Stimulated activated naive CD8-positive, alpha-beta T cell treated with anti-CD3 and anti-CD28 coated beads, Interleukin-15, Interleukin-2, amounts not matched to agents 100 ng/mL and 50 ng/mL, for 24 hours (primary cell): ENCODE results near the gene TPH1.
A peak's percentile ranks its signal among the peaks of the same experiment; 100 is the strongest.

Experiments
- H3K27ac Mint-ChIP-seq: one replicate; pipeline ENCODE4 v1.8.0; 2021; ENCODE audit warnings: mild to moderate bottlenecking, mixed read lengths
- H3K27me3 Mint-ChIP-seq: one replicate; pipeline ENCODE4 v1.8.0; 2021; ENCODE audit warnings: mixed read lengths
- H3K36me3 Mint-ChIP-seq: one replicate; pipeline ENCODE4 v1.8.0; 2021; ENCODE audit warnings: low read depth, mixed read lengths
- H3K4me1 Mint-ChIP-seq: one replicate; pipeline ENCODE4 v1.8.0; 2021; ENCODE audit warnings: low read depth, mixed read lengths
- H3K4me3 Mint-ChIP-seq: one replicate; pipeline ENCODE4 v1.8.0; 2021; ENCODE audit warnings: mild to moderate bottlenecking, mixed read lengths
- H3K9me3 Mint-ChIP-seq: one replicate; pipeline ENCODE4 v1.8.0; 2021; ENCODE audit warnings: mixed read lengths

Gene TPH1

GRCh38 chr11:18063125-18063524 is 17.1 kb upstream of the TPH1 start:
- no peaks in the 10 kb centered on the region for H3K27me3 Mint-ChIP-seq
- H3K27ac Mint-ChIP-seq: no peak overlapping the region
- H3K9me3 Mint-ChIP-seq: no peaks in the 10 kb centered on the region
- no peaks in the 10 kb centered on the region for H3K4me1 Mint-ChIP-seq
- no peaks in the 10 kb centered on the region for H3K36me3 Mint-ChIP-seq
- H3K4me3 Mint-ChIP-seq: no peak overlapping the region

DNA sequence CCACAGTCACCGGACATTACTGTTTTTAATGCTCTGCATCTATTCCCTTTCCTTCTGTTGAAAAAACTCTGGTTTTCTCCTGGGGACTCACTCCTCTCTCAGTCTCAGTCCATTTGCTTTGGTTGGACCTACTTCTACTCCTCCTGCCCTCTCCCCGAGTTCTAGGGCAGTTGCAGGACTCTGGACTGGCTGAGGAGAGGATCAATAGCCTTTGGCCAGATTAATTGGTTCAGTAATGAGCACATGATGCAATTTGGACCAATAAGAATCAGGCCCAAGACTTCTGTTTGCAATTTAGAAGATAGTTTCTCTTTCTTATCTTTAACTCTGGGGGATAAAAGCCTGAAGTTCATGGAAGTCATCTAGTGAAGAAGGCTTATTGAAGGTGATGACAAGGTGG is 15.3 kb upstream of the TPH1 start:
- no peak overlapping the region for H3K27ac Mint-ChIP-seq
- H3K9me3 Mint-ChIP-seq: no peaks in the 10 kb centered on the region
- no peaks in the 10 kb centered on the region for H3K36me3 Mint-ChIP-seq
- H3K4me3 Mint-ChIP-seq: no peak overlapping the region
- no peaks in the 10 kb centered on the region for H3K4me1 Mint-ChIP-seq
- H3K27me3 Mint-ChIP-seq: no peaks in the 10 kb centered on the region

DNA sequence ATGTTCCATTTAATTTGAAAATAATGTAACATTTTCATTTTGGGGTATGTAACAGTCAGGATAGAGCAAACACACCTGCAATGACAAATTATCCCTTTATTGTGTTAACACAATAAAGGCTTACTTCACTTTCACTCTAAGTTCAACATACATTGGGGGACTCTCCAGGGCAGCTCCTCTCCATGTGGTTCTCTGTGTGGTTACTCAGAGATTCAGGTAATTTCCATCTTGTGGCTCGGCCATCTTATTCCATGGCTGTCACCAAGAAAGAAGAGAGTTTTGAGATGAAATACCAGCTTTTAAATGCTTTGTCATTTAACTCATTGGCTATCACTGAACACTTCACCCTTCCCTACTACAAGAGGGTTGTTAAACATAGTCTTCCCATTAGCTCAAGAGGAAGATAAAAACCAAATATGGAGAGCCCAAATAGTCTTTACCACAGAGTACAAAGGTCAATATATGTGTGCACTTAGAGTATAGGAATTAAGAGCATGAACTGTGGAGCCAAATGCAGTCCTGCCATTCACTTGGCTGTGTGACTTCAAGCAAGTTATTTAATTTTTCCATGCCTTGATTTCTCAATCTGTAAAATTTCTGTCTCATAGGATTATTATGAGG is 10.6 kb upstream of the TPH1 start:
- no peaks in the 10 kb centered on the region for H3K36me3 Mint-ChIP-seq
- H3K4me3 Mint-ChIP-seq: no peak overlapping the region
- no peaks in the 10 kb centered on the region for H3K9me3 Mint-ChIP-seq
- H3K27ac Mint-ChIP-seq: no peak overlapping the region
- no peaks in the 10 kb centered on the region for H3K27me3 Mint-ChIP-seq
- no peaks in the 10 kb centered on the region for H3K4me1 Mint-ChIP-seq

- no peaks in the 10 kb centered on the region for H3K9me3 Mint-ChIP-seq
- H3K4me3 Mint-ChIP-seq: no peak overlapping the region
- H3K27ac Mint-ChIP-seq: no peak overlapping the region
- H3K27me3 Mint-ChIP-seq: no peaks in the 10 kb centered on the region
- H3K36me3 Mint-ChIP-seq: no peaks in the 10 kb centered on the region
- H3K4me1 Mint-ChIP-seq: no peaks in the 10 kb centered on the region
These were observed 8.5 kb upstream of the TPH1 start for GRCh38 chr11:18054511-18055103.

DNA sequence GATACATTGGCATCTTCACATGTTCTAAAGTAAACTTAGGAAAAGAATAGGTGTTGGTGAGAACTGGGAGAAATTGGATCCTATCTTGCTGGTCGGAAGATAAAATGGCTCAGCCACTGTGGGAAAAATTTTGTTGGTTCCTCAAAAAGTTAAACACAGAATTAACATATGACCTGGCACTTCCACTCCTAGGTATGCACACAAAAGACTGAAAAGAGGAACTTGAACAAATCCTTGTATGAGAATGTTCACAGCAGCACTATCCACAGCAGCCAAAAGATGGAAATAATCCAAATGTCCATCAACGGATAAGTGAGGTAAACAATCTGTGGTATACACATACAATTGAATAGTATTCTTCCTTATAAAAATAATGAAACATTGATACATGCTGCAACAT is 4.8 kb upstream of the TPH1 start:
- peaks cover 6% of the 10 kb centered on the region for H3K9me3 Mint-ChIP-seq
- H3K4me3 Mint-ChIP-seq: no peak overlapping the region
- no peak overlapping the region for H3K27ac Mint-ChIP-seq
- H3K4me1 Mint-ChIP-seq: no peaks in the 10 kb centered on the region
- no peaks in the 10 kb centered on the region for H3K36me3 Mint-ChIP-seq
- H3K27me3 Mint-ChIP-seq: peaks cover 22% of the 10 kb centered on the region

DNA sequence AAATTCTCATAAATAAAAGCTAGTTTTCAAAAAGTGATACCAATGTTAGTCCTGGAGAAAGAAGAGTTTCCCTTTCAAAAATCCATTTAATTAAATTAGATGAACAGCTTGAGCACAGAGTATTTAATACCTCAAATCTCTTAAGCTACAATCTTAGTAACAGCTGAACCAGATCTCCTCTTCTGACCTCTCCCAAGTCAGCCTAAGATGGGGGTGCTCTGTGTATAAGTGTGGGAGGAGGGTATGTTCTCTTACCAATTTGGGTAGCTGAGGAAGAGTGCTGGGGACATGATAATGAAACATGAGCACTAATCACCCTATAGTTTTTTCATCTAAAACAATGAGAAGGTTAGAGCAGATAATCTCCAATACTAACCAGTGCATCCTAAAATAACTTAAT is 9.6 kb downstream of the TPH1 start:
- Mint-ChIP-seq H3K4me1 (no peaks in the 10 kb centered on the region), H3K36me3 (no peaks in the 10 kb centered on the region), H3K27ac (no peak overlapping the region), H3K9me3 (no peaks in the 10 kb centered on the region), H3K4me3 (no peak overlapping the region), H3K27me3 (no peaks in the 10 kb centered on the region)

- Mint-ChIP-seq H3K27ac (no peak overlapping the region), H3K4me3 (no peak overlapping the region), H3K9me3 (no peaks in the 10 kb centered on the region), H3K27me3 (no peaks in the 10 kb centered on the region), H3K36me3 (no peaks in the 10 kb centered on the region), H3K4me1 (no peaks in the 10 kb centered on the region)
These were observed 18.6 kb downstream of the TPH1 start for GRCh38 chr11:18027475-18027874.

- H3K4me3 Mint-ChIP-seq: no peak overlapping the region
- no peaks in the 10 kb centered on the region for H3K4me1 Mint-ChIP-seq
- H3K36me3 Mint-ChIP-seq: no peaks in the 10 kb centered on the region
- no peaks in the 10 kb centered on the region for H3K27me3 Mint-ChIP-seq
- H3K27ac Mint-ChIP-seq: no peak overlapping the region
- no peaks in the 10 kb centered on the region for H3K9me3 Mint-ChIP-seq
These were observed 23.6 kb downstream of the TPH1 start for GRCh38 chr11:18022419-18022818.

- no peak overlapping the region for H3K27ac Mint-ChIP-seq
These were observed 26.4 kb downstream of the TPH1 start for GRCh38 chr11:18019650-18020049.

DNA sequence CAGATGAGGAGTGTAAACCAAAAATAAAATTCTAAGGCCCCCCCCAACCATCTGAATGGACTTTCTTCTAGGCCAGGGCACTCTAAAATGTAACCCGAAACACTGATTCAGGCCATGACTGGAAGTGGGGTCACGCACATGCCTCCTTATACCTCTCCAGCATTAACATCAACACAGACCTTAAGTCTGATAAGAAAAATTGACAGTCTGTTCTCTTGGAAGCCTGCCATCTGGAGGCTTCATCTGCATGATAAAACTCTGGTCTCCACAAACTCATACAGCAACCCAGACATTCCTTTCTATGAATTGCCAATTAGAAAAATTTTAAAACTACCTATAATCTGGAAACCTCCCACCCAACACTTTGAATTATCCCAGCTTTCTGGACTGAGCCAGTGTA is 29.3 kb downstream of the TPH1 start:
- Mint-ChIP-seq H3K27me3 (no peaks in the 10 kb centered on the region), H3K9me3 (no peaks in the 10 kb centered on the region), H3K36me3 (no peaks in the 10 kb centered on the region), H3K27ac (no peak overlapping the region), H3K4me3 (no peak overlapping the region), H3K4me1 (peaks cover 29% of the 10 kb centered on the region)

More at GRCh38 chr11:18019650-18020049, 26.4 kb downstream of the TPH1 start:
- H3K36me3 Mint-ChIP-seq: no peaks in the 10 kb centered on the region
- no peaks in the 10 kb centered on the region for H3K27me3 Mint-ChIP-seq
- H3K9me3 Mint-ChIP-seq: no peaks in the 10 kb centered on the region
- no peak overlapping the region for H3K4me3 Mint-ChIP-seq
- peaks cover 9% of the 10 kb centered on the region for H3K4me1 Mint-ChIP-seq

- Mint-ChIP-seq H3K4me3 (peak overlapping the region; percentile 61), H3K9me3 (no peaks in the 10 kb centered on the region), H3K27me3 (no peaks in the 10 kb centered on the region), H3K27ac (peak overlapping the region; percentile 43), H3K36me3 (no peaks in the 10 kb centered on the region), H3K4me1 (peaks cover 42% of the 10 kb centered on the region)
These were observed 31.2 kb downstream of the TPH1 start for GRCh38 chr11:18014876-18015275.

DNA sequence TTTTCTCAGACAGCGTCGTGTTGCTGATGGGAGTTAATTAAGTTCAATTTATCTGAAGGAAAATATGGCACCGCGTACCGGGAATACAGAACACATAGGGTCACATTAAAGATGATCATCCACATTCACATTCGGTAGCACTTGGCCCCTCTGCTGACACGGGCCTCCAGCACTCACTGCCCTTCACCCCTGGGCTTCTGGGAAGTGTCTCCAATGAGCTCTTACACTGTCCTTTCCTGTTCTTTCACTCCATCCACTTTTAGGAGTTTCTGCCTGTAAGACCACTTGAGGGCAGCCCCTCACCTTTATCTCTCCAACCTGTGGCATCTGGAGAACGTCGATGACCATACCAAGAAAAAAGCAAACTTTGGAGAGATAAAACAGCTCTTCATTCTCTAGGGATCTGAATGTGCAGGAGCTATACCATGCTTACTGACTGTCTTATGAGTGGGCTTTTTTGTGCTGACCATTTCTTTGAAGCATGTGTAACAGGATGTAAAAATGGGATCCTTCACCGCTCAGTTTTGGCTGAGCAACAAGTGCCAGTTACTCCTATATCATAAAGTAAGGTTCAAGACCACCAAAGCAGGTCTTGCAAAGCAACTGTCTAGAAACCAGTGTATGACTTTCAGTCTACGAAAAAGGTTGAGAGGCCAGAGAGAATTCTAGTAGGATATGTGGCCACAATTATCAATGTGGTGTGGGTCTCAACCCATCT is 32.1 kb downstream of the TPH1 start:
- Mint-ChIP-seq H3K4me3 (peak overlapping the region; percentile 92), H3K27me3 (no peaks in the 10 kb centered on the region)

GRCh38 chr11:18012906-18013781 is 32.9 kb downstream of the TPH1 start, which contains the start of gene SERGEF:
Gene SERGEF, minus strand, starts transcription at chr11:18013047. Its CDS starts 37 bp downstream, at chr11:18013010.
- H3K9me3 Mint-ChIP-seq: no peaks in the 10 kb centered on the region
- peak within 1 kb of the TSS; percentile 93 for H3K27ac Mint-ChIP-seq
- no peaks in the 10 kb centered on the region for H3K36me3 Mint-ChIP-seq
- no peaks in the 10 kb centered on the region for H3K27me3 Mint-ChIP-seq
- peak within 1 kb of the TSS; percentile 92 for H3K4me3 Mint-ChIP-seq
- peaks cover 42% of the 10 kb centered on the region for H3K4me1 Mint-ChIP-seq

More for the DNA sequence above, 32.1 kb downstream of the TPH1 start:
- peaks cover 42% of the 10 kb centered on the region for H3K4me1 Mint-ChIP-seq
- H3K36me3 Mint-ChIP-seq: no peaks in the 10 kb centered on the region
- peak overlapping the region; percentile 93 for H3K27ac Mint-ChIP-seq
- H3K9me3 Mint-ChIP-seq: no peaks in the 10 kb centered on the region

- no peaks in the 10 kb centered on the region for H3K9me3 Mint-ChIP-seq
These were observed 33.8 kb downstream of the TPH1 start for GRCh38 chr11:18012122-18012905.

More at GRCh38 chr11:18012122-18012905, 33.8 kb downstream of the TPH1 start:
- H3K27me3 Mint-ChIP-seq: no peaks in the 10 kb centered on the region
- no peaks in the 10 kb centered on the region for H3K36me3 Mint-ChIP-seq
- peak overlapping the region; percentile 92 for H3K4me3 Mint-ChIP-seq
- H3K4me1 Mint-ChIP-seq: peaks cover 42% of the 10 kb centered on the region
- peak overlapping the region; percentile 75 for H3K27ac Mint-ChIP-seq
